Measurements from ENCODE around the gene CDH4. TPM values are rescaled to one million over a fixed set of nuclear protein-coding genes. Genes with fewer than 3 reads are reported as not detected.

Gene CDH4
- total RNA-seq, 2 experiments from 2014 or later, result 0.11 to 0.18 TPM

DNA sequence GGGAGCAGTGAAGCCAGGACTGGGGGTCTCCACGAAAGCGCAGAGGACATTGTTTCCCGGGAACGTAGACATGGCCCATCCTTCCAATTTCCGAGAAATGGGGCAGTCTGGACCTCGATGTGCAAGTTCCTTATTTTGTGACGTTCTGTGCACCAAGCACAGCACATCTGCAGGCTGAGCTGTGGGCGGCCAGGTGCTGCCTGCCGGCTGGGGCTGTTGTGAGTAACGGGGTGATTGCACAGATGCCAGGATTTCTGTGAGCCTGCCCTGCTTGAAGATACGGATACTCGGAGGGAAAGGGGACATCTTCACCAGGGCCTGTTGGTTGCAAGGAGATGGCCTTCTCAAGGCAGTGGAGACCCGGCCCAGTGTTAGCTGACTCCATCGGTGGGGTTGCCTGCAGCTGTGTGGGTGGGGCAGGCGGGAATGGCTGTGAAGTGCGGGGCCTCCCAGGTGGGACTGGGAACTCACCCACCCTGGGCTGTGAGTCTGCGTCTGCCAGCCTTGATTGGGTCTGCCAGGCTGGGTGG, 27.6 kb downstream of the CDH4 start:
- intact Hi-C loops (cut with micrococcal nuclease), result no loop called here
- H3K27me3 Mint-ChIP-seq, result no peaks in the 10 kb centered on the region
- ATAC-seq (no peak), DNase-seq (no peak)
- H3K4me3 Mint-ChIP-seq, result no peak overlapping the region
- no peaks in the 10 kb centered on the region for H3K36me3 Mint-ChIP-seq (ENCODE audit: low read depth)
- no peak for TF ChIP-seq CTCF (IDR thresholded peaks at IDR 0.05)
- H3K27ac Mint-ChIP-seq, result no peak overlapping the region
- CTCF ChIA-PET, result no interaction called here
- H3K4me1 Mint-ChIP-seq (ENCODE audit: low read depth), result no peaks in the 10 kb centered on the region
- H3K9me3 Mint-ChIP-seq, result peaks cover 7% of the 10 kb centered on the region
- POLR2A ChIA-PET, result no interaction called here

GRCh38 chr20:61280217-61280980, 28.3 kb downstream of the CDH4 start:
- no peak for DNase-seq
- ChIA-PET CTCF (no interaction called here), POLR2A (no interaction called here)
- no peak for TF ChIP-seq CTCF (IDR thresholded peaks at IDR 0.05)
- Mint-ChIP-seq H3K4me1 (ENCODE audit: low read depth) (no peaks in the 10 kb centered on the region), H3K36me3 (ENCODE audit: low read depth) (no peaks in the 10 kb centered on the region), H3K9me3 (peaks cover 4% of the 10 kb centered on the region), H3K27ac (no peak overlapping the region), H3K27me3 (no peaks in the 10 kb centered on the region), H3K4me3 (no peak overlapping the region)
- ATAC-seq, result no peak
- intact Hi-C loops (cut with micrococcal nuclease), result no loop called here

- ChIA-PET CTCF (no interaction called here), POLR2A (no interaction called here)
- Mint-ChIP-seq H3K27ac (no peak overlapping the region), H3K9me3 (peaks cover 4% of the 10 kb centered on the region), H3K27me3 (no peaks in the 10 kb centered on the region), H3K4me1 (ENCODE audit: low read depth) (no peaks in the 10 kb centered on the region), H3K4me3 (no peak overlapping the region), H3K36me3 (ENCODE audit: low read depth) (no peaks in the 10 kb centered on the region)
- no peak for DNase-seq
- TF ChIP-seq CTCF (IDR thresholded peaks at IDR 0.05), result no peak
- intact Hi-C loops (cut with micrococcal nuclease), result no loop called here
- ATAC-seq, result no peak
Observed at GRCh38 chr20:61281286-61281795, 29.3 kb downstream of the CDH4 start.

GRCh38 chr20:61284752-61285151, 32.7 kb downstream of the CDH4 start:
- ChIA-PET POLR2A (no interaction called here), CTCF (no interaction called here)
- intact Hi-C loops (cut with micrococcal nuclease), result no loop called here
- Mint-ChIP-seq H3K4me3 (no peak overlapping the region), H3K27me3 (no peaks in the 10 kb centered on the region), H3K9me3 (peaks cover 4% of the 10 kb centered on the region), H3K36me3 (ENCODE audit: low read depth) (no peaks in the 10 kb centered on the region), H3K4me1 (ENCODE audit: low read depth) (no peaks in the 10 kb centered on the region), H3K27ac (no peak overlapping the region)
- TF ChIP-seq CTCF (IDR thresholded peaks at IDR 0.05), result no peak
- ATAC-seq (no peak), DNase-seq (no peak)

GRCh38 chr20:61285152-61285645, 33.1 kb downstream of the CDH4 start:
- CTCF ChIA-PET, result no interaction called here

More at GRCh38 chr20:61285152-61285645, 33.1 kb downstream of the CDH4 start:
- intact Hi-C loops (cut with micrococcal nuclease), result no loop called here
- ATAC-seq (no peak), DNase-seq (no peak)
- no peaks in the 10 kb centered on the region for H3K4me1 Mint-ChIP-seq (ENCODE audit: low read depth)
- no peaks in the 10 kb centered on the region for H3K27me3 Mint-ChIP-seq
- no peaks in the 10 kb centered on the region for H3K36me3 Mint-ChIP-seq (ENCODE audit: low read depth)
- POLR2A ChIA-PET, result no interaction called here
- no peak overlapping the region for H3K27ac Mint-ChIP-seq
- TF ChIP-seq CTCF (IDR thresholded peaks at IDR 0.05), result no peak
- peaks cover 4% of the 10 kb centered on the region for H3K9me3 Mint-ChIP-seq
- H3K4me3 Mint-ChIP-seq, result no peak overlapping the region
